ENCODE data around the gene EYS.

The EYS gene

GRCh38 chr6:65199121-65199520 lies 507.9 kb downstream of the EYS start:
- DNase-seq = no peak

GRCh38 chr6:65191471-65191870 lies 515.6 kb downstream of the EYS start:
- no peak for DNase-seq

- DNase-seq = no peak
Measured at GRCh38 chr6:65189236-65189881, 517.7 kb downstream of the EYS start.

- DNase-seq = no peak
Measured at GRCh38 chr6:65186826-65187225, 520.2 kb downstream of the EYS start.

GRCh38 chr6:65182681-65183080 lies 524.3 kb downstream of the EYS start:
- DNase-seq = no peak

GRCh38 chr6:65170273-65170672 lies 536.8 kb downstream of the EYS start:
- DNase-seq = no peak

GRCh38 chr6:65161661-65162060 lies 545.4 kb downstream of the EYS start:
- no peak for DNase-seq

GRCh38 chr6:65157025-65157424 lies 550.0 kb downstream of the EYS start:
- DNase-seq = no peak

GRCh38 chr6:65155083-65155482 lies 551.9 kb downstream of the EYS start:
- no peak for DNase-seq

- DNase-seq = no peak
Measured at GRCh38 chr6:65149841-65150240, 557.2 kb downstream of the EYS start.

- DNase-seq = no peak
Measured at GRCh38 chr6:65148839-65149238, 558.2 kb downstream of the EYS start.

- no peak for DNase-seq
Measured at GRCh38 chr6:65135567-65135966, 571.5 kb downstream of the EYS start.

GRCh38 chr6:65126667-65127066 lies 580.4 kb downstream of the EYS start:
- no peak for DNase-seq

GRCh38 chr6:65123521-65123920 lies 583.5 kb downstream of the EYS start:
- no peak for DNase-seq

- no peak for DNase-seq
Measured at GRCh38 chr6:65117817-65118409, 589.1 kb downstream of the EYS start.

- no peak for DNase-seq
Measured at GRCh38 chr6:65116326-65116725, 590.7 kb downstream of the EYS start.

- no peak for DNase-seq
Measured at GRCh38 chr6:65113581-65113980, 593.4 kb downstream of the EYS start.

- no peak for DNase-seq
Measured at GRCh38 chr6:65112435-65112834, 594.6 kb downstream of the EYS start.

GRCh38 chr6:65110031-65110430 lies 597.0 kb downstream of the EYS start:
- DNase-seq = no peak

GRCh38 chr6:65098349-65098748 lies 608.7 kb downstream of the EYS start:
- DNase-seq = no peak

- DNase-seq = no peak
Measured at GRCh38 chr6:65091561-65091960, 615.5 kb downstream of the EYS start.

- no peak for DNase-seq
Measured at GRCh38 chr6:65088575-65088974, 618.5 kb downstream of the EYS start.

- DNase-seq = no peak
Measured at GRCh38 chr6:65081756-65082155, 625.3 kb downstream of the EYS start.

- no peak for DNase-seq
Measured at GRCh38 chr6:65075705-65076230, 631.3 kb downstream of the EYS start.

GRCh38 chr6:65072500-65072899 lies 634.5 kb downstream of the EYS start:
- no peak for DNase-seq

Measured in DMS79 treated with DMSO at 0.1 percent for 48 hours (cell line).